Thymus (tissue), 11 donors: ENCODE results near the gene GP9. TPM values are rescaled to one million over a fixed set of nuclear protein-coding genes. Genes with fewer than 3 reads are reported as not detected.
A peak's percentile ranks its signal among the peaks of the same experiment; 100 is the strongest.

Experiments
- DNase-seq, 9 donors: peaks; one replicate each; pipeline ENCODE4 v3.0.0-alpha.2; 2013; ENCODE audit warnings: low spot score in 9 of 9, low read depth in 6 of 9, missing footprints in 1 of 9
- H3K27ac ChIP-seq, 2 donors: one replicate each; pipeline ENCODE4 v1.5.1; 2013; ENCODE audit warnings: control low read depth in 1 of 2, low read depth in 1 of 2, low read length in 1 of 2, mild to moderate bottlenecking in 1 of 2, moderate library complexity in 1 of 2
- H3K27me3 ChIP-seq, 2 donors: one replicate each; pipeline ENCODE4 v1.5.1; 2013; ENCODE audit warnings: low read length in 1 of 2; ENCODE audit not compliant: control insufficient read depth in 2 of 2, insufficient read depth in 1 of 2
- H3K36me3 ChIP-seq, 2 donors: one replicate each; pipeline ENCODE4 v1.5.1; 2013; ENCODE audit warnings: low read length in 1 of 2, mild to moderate bottlenecking in 1 of 2, moderate library complexity in 1 of 2; ENCODE audit not compliant: control insufficient read depth in 2 of 2, insufficient read depth in 2 of 2
- H3K4me1 ChIP-seq, 2 donors: one replicate each; pipeline ENCODE4 v1.5.1; 2013; ENCODE audit warnings: low read length in 2 of 2; ENCODE audit not compliant: control insufficient read depth in 2 of 2, insufficient read depth in 2 of 2
- H3K4me3 ChIP-seq, 2 donors: one replicate each; pipeline ENCODE4 v1.5.1; 2013; ENCODE audit warnings: low read length in 2 of 2, control low read depth in 1 of 2, mild to moderate bottlenecking in 1 of 2
- H3K9me3 ChIP-seq, 2 donors: one replicate each; pipeline ENCODE4 v1.5.1; 2013; ENCODE audit warnings: low read length in 1 of 2, mild to moderate bottlenecking in 1 of 2; ENCODE audit not compliant: control insufficient read depth in 2 of 2, insufficient read depth in 1 of 2
- WGBS: extraction: QIAGEN DNeasy Blood & Tissue Kit; methylation state at CpG from one replicate; pipeline ENCODE4 v1.1.7; 2013; 5-methylcytosine and 5-hydroxymethylcytosine counted together
- polyA plus RNA-seq: library from polyadenylated mRNA; stranded (reverse); fragments of 200-250 nt; gene quantifications from one replicate; pipeline ENCODE4 v1.2.3, GENCODE V29; 2013
- total RNA-seq: library from RNA; stranded (reverse); fragments of 120-200 nt; gene quantifications from one replicate; pipeline ENCODE4 v1.2.4, GENCODE V29; 2013
- donor health status: healthy.

The GP9 gene
- total and polyA plus RNA-seq, 2 donors = 0.02 to 0.14 TPM

- Histone ChIP-seq H3K4me3 (no peak overlapping the region), H3K27me3 (no peaks in the 10 kb centered on the region), H3K36me3 (no peaks in the 10 kb centered on the region), H3K27ac (peak overlapping the region; percentile 4 to 81), H3K9me3 (peaks cover 0 to 4% of the 10 kb centered on the region in 2 donors), H3K4me1 (peaks cover 7 to 35% of the 10 kb centered on the region in 2 donors)
- no peak for DNase-seq
- 94% methylated on average over 8 of the region's 8 CpGs for WGBS
These were observed 34.7 kb upstream of the GP9 start for GRCh38 chr3:129025691-129026435.

- Histone ChIP-seq H3K36me3 (no peaks in the 10 kb centered on the region), H3K27me3 (no peaks in the 10 kb centered on the region), H3K4me3 (peak overlapping the region; percentile 59 to 60), H3K4me1 (peaks cover 7 to 33% of the 10 kb centered on the region in 2 donors), H3K27ac (peak overlapping the region; percentile 80 to 81), H3K9me3 (peaks cover 0 to 4% of the 10 kb centered on the region in 2 donors)
- 4% methylated on average over 54 of the region's 54 CpGs for WGBS
- peak; percentile 78 to 97 (median 88) for DNase-seq
These were observed 33.6 kb upstream of the GP9 start for GRCh38 chr3:129026728-129027543.

GRCh38 chr3:129027544-129027880, 33.1 kb upstream of the GP9 start:
- Histone ChIP-seq H3K36me3 (no peaks in the 10 kb centered on the region), H3K4me1 (peaks cover 7 to 27% of the 10 kb centered on the region in 2 donors), H3K27ac (peak overlapping the region; percentile 67 to 80), H3K4me3 (peak overlapping the region; percentile 59 to 60), H3K27me3 (no peaks in the 10 kb centered on the region), H3K9me3 (peaks cover 0 to 2% of the 10 kb centered on the region in 2 donors)
- DNase-seq = no peak
- WGBS = 84% methylated on average over 15 of the region's 15 CpGs

- no peak for DNase-seq
- peaks cover 7 to 21% of the 10 kb centered on the region in 2 donors for H3K4me1 ChIP-seq
- no peak overlapping the region for H3K4me3 ChIP-seq
- H3K9me3 ChIP-seq = no peaks in the 10 kb centered on the region
- H3K36me3 ChIP-seq = no peaks in the 10 kb centered on the region
- no peaks in the 10 kb centered on the region for H3K27me3 ChIP-seq
- 97% methylated on average over 13 of the region's 13 CpGs for WGBS
- no peak overlapping the region for H3K27ac ChIP-seq
These were observed 31.7 kb upstream of the GP9 start for GRCh38 chr3:129028866-129029265.

DNA sequence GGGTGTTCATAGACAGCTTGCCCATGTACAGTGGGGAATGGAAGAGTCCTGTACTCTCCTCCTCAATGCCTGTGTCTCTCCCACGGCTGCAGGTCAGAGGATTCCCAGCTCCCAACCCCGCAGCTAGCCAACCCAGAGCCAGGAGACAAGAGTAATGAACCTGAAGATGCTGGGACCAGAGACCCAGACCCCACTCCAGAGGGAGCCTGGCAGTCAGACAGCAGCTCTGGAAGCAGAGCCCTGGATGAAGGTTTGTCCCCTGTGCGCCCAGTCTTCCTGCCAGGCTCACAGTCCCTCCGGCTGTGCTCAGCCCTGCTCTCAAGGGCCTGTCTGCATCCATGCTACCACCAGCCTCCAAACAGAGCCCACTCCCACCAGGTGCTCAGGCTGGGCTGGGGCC, 30.0 kb upstream of the GP9 start:
- DNase-seq = no peak
- no peaks in the 10 kb centered on the region for H3K9me3 ChIP-seq

DNA sequence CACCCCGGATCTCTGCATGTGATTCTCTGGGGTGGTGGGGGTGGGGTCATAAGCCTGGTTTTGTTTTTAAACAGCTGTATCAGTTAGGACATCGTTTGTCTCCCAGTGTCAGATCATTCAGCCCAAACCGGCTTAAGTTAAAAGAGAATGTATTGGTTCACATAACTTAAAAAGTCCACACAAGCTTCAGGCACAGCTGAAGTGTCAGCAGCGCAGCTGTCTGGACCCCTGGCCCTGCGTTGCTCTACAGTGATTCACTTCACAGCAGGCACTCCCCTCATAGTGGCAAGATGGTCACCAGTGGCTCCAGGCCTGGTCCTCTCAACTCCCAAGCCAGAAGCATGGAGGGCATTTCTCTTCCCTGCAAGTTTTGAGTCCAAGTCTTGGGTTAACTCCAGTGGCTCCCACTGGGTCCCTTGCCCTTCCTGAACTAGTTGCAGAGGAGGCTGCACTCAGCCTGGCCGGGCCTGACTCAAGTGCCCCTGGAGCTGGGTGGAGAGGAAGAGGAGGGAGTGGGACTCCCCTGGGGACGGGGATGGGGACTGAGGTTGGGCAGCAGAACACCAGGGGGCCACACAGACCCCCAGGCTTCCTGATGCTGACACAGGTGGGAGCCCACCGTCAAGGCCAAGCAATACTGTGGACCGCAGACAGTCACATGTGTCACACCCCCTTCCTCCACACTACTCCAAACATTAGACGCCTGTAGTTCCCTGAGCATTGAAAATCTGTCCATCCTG, 28.9 kb upstream of the GP9 start:
- H3K27me3 ChIP-seq = no peaks in the 10 kb centered on the region
- no peak overlapping the region for H3K4me3 ChIP-seq
- DNase-seq = no peak
- peaks cover 2 to 18% of the 10 kb centered on the region in 2 donors for H3K4me1 ChIP-seq
- H3K36me3 ChIP-seq = no peaks in the 10 kb centered on the region
- 92% methylated on average over 10 of the region's 10 CpGs for WGBS
- no peak overlapping the region for H3K27ac ChIP-seq
- no peaks in the 10 kb centered on the region for H3K9me3 ChIP-seq

More for the DNA sequence above, 30.0 kb upstream of the GP9 start:
- WGBS = 97% methylated on average over 4 of the region's 4 CpGs
- Histone ChIP-seq H3K27me3 (no peaks in the 10 kb centered on the region), H3K27ac (no peak overlapping the region), H3K4me1 (peaks cover 7 to 23% of the 10 kb centered on the region in 2 donors), H3K36me3 (no peaks in the 10 kb centered on the region), H3K4me3 (no peak overlapping the region)

DNA sequence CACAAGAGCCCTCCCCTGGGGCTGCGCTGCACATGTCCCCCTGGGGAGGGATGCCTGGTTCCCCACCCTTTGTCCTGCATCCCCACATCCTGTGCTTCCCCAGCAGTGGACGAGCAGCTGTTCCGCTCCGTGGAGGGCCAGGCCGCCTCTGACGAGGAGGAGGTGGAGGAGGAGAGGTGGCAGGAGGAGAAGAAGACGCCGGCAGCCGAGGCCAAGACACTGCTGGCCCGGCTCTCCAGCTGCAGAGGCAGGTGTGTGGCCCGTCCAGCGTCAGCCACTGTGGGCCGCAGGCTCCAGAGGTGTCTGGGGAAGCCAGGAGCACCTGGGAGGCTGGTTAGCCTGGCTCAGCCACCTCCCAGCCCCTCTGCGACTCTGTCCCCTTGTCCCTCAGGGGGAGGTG, 27.9 kb upstream of the GP9 start:
- no peak overlapping the region for H3K27ac ChIP-seq
- no peaks in the 10 kb centered on the region for H3K9me3 ChIP-seq
- H3K4me3 ChIP-seq = no peak overlapping the region
- 97% methylated on average over 14 of the region's 14 CpGs for WGBS
- H3K4me1 ChIP-seq = peaks cover 0 to 9% of the 10 kb centered on the region in 2 donors
- no peaks in the 10 kb centered on the region for H3K36me3 ChIP-seq
- DNase-seq = no peak
- H3K27me3 ChIP-seq = no peaks in the 10 kb centered on the region

GRCh38 chr3:129033151-129033550, 27.4 kb upstream of the GP9 start:
- 97% methylated on average over 7 of the region's 7 CpGs for WGBS
- no peak overlapping the region for H3K4me3 ChIP-seq
- H3K4me1 ChIP-seq = peaks cover 0 to 8% of the 10 kb centered on the region in 2 donors
- no peak for DNase-seq
- no peaks in the 10 kb centered on the region for H3K9me3 ChIP-seq
- no peaks in the 10 kb centered on the region for H3K36me3 ChIP-seq
- H3K27ac ChIP-seq = no peak overlapping the region
- H3K27me3 ChIP-seq = no peaks in the 10 kb centered on the region
